ENCODE data around the gene HRH3.

DNA sequence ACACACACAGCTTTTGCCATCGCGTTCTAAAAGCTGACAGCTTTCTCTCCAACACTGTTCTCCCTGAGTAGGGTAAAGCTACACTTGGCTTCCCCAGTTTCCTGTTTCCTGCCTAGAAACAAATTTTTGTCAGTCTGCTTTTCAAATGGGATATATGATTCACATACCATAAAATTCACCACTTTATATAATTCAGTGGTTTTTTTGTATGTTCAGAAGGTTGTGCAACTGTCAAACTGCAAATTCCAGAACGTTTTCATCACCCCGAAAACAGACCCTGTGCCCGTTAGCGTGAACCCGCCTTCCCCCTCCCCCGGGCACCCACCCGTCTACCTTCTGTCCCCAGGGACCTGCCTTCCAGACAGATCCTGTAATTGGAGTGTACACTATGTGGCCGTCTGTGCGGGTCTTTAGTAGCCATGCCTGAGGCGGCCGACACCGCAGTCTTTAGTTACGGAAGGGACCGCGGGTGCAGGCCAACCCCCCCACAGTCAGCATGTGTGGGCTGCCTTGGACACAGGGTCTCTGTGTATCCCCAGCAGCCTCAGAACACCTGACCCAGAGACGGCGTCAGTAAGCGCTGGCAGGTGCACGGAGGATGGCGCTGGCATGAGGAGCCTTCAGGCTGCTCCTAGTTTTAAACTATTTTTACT lies 16.6 kb downstream of the HRH3 start:
- TF ChIP-seq POLR2A (IDR thresholded peaks at IDR 0.05; ENCODE audit: low read depth, low read length) (no peak), TAF1 (IDR thresholded peaks at IDR 0.05; ENCODE audit: low read depth, low read length) (no peak), POLR2AphosphoS5 (IDR thresholded peaks at IDR 0.05; ENCODE audit: low read depth, low read length) (no peak), SPI1 (IDR thresholded peaks at IDR 0.05; ENCODE audit: low read depth, low read length) (no peak), PAX5 (IDR thresholded peaks at IDR 0.05; ENCODE audit: insufficient read depth, low read length, severe bottlenecking) (no peak)

Data from GM12891 (cell line).